A549 treated with CORT108297 at 1 μM for 4 hours (cell line): Measurements from ENCODE around the gene RASAL3. TPM values are rescaled to one million over a fixed set of nuclear protein-coding genes. Genes with fewer than 3 reads are reported as not detected.

Experiments used
- total RNA-seq: library from RNA; stranded (reverse); fragments of 200-300 nt; extraction: Qiagen RNA extraction; gene quantifications from 5 replicates; pipeline ENCODE4 v1.2.3, GENCODE V29; 2022

Gene RASAL3
- total RNA-seq, result not detected in 5 replicates

DNA sequence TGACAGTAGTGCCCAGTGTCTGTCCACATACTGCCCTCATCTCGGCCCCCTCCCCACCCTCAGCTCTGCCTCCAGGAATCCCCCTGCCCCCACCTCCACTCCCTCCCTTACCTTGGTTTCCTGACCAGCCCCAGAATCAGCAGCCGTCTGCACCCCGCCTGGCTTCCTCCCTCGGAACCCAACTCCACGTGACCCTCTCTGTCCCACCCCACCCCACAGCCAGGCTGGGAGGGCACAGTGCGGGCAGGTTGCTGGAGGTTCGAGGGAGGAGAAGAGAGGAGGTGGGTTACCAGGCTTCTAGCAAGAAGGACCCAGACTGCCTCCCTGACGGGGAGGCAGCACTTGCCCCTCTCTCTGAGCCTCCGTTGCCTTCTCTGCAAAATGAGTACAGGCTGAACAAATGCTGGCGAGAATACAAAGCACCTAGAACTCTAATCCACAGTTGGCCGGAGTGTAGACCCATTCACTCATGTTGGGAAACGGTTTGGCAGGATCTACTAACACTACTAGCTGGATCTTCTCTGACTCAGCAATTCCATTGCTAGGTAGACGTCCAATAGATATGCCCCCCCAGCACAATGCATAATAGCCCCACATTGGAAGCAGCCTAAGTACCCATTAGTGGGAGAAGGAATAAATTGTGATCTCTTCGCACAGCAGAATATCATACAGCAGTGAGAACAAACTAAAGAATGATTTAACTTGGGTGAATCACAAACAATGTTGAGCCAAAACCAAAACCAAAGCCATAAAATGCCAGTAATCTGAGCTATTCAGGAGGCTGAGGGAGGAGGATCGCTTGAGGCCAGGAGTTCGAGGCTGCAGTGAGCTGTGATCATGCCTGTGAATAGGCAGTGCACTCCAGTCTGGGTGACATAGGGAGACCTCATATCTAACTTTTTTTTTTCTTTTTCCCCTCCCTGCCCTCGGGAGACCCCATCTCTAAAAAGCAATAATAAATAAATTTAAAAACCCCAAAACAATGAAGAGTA, at the start of gene RASAL3:
Gene RASAL3 (minus strand): TSS at position 151 of the 992 bp plus-strand sequence. CDS start 186 bp downstream, outside the sequence.

DNA sequence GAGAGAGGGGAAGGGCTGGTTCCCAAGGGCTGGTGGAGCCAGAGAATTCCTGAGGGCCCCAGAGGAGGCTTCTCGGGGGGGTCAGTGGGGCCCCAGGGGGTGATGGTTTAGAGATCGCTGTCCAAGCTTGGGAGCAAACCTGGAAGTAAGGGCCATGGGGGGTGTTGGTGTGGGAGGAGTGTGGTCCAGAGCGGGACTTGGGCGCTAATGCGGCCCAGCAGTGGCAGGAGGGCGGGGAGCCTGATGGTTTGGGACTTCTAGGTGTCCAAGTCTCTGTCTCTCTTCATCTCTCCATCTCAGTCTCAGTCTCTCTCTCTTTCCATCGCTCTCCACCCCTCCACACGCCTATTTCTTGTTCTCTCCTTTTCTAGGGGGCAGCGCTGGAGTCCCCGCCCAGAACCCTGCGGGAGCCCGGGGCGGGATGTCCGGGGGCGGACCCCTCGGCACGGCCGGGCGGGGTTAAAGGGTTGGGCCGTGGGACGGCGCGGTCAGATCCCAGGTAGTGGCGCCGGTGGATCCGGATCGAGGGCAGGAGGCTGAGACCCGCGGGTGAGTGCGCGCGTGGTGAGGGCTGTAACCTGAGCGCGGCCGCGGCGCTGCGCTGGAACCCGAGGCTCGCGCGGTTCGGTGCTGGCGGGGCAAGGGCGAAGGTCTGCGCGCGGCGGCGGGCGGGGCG, 43.8 kb upstream of the RASAL3 start, which contains the start of gene CYP4F22:
Gene CYP4F22 (plus strand): TSS at position 491 of the 676 bp plus-strand sequence. CDS start 16,812 bp downstream, outside the sequence.

DNA sequence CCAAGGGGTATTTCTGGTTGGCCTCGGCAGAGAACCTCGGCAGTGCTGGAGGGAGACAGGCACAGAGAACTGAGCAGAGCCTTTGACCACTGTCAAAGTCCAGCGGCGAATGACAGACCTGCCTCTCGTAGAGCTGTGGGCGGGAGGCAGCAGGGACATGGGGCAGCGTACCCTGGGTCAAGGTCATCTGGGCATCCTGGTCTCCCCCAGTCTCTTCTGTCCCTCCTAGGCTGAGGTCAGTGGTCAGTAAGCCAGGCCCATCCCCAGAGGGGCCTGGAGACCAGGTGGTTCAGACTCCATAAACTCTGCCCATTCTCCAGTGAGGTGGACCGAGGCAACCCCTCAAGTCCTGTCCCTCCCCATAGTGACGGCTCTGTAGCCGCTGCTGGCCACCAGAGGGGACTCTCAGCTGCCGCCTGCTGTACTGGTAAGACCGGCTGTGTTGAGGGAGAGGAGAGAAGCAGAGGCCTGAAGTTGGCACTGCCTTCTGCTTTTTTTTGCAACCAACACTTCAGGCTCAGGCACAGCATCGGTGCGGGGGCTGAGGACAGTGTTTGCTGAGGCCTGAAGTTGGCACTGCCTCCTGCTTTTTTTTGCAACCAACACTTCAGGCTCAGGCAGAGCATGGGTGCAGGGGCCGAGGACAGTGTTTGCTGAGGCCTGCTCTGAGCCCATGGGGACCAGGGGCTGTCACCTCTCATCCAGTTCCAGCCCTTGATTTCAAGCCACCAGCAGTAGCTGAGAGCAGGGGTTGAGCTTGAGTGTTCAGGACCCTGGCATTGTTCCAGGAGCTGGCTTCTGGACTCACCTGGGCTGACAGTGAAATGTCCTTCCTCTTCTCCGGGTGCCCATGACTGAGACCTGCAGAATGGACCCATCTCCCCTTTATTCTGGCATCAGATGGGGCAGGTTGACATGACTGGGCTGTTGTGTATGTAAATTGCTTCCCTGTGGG, 15.3 kb upstream of the RASAL3 start, which contains the start of gene PGLYRP2:
Gene PGLYRP2 (minus strand): TSS at position 111 of the 955 bp plus-strand sequence. CDS start 130 bp downstream, outside the sequence.

DNA sequence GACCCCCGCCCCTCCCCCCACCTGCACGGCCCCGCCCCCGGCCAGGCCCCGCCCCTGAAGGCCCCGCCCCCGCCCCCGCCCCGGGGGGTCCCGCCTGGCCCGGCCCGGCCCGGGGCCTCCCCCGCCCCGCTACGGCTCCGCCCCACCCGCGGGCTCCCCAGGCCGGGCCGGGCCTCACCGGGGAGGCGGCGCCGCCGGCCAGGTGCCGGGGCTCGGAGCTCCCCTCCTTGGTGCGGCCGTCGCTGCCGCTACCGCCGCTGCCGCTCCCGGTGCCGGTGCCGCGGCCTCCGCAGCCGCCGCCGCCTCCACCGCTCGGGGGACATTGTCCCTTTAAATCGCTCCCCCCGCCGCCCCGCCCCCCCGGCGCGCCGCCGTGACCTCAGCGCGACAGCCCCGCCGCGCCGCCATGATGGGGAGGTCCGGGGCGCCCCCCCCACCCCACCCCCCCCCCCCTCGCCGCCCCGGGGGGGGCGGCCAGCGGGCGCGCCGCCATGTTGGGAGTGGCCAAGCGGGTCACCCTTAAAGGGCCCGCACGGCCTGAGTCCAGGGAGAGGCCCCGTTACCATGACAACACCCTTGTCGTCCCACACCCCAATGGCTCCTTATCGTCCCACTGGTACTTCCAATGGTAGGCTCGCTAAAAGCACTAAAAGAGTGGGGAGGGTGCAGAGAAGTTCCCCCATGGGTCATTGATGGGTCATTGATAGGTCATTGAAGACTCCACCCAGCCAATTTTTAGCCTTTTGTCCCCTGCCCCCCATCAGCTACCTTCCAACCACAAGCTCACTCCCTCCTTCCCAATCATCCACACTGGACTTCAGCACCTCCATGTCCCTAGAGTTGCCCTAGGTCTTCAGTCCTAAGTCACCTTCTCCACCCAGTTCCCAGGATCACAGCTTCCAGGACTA, 14.5 kb downstream of the RASAL3 start, which contains the start of gene WIZ:
Gene WIZ (minus strand): TSS at position 337 of the 908 bp plus-strand sequence. CDS start 1,649 bp downstream, outside the sequence.

DNA sequence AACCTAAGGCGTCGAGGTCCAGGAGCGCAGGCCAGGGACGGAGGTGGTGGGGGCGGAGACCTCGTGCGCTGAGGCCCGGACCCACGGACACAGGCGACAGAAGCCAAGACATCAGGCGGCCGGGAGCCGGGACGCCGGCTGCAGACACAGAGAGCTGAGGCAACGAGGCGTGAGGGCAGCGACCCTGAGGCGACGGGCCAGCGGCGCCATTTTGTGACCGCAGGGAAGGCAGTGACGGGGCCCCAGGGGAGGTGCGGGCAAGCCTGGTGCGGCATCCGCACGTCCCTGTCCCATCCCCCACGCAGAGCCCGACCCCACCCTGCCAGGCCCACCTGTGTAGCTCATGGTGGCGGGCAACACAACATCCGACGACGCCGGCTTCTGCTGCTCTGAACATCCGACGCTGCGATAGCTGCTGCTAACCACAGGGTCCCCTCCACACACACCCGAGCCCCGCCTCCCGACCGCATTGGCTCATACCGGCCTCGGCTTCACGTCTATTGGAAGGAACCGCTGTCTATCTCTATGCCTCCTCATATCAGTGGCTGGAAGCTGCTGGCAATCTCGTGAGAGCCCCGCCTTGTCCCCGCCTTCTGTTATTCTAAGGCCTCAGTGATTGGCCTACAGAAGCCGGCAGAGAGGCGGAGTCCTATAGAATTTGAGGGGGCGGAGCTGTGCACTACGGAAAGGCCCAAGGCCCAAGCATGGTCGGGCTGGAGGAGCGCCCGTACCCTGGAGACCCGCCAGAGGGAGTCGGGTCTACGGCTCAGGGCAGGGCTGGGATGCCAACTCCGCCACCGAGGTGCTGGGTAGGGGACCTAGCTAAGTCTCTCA, 45.5 kb downstream of the RASAL3 start, which contains the start of gene AKAP8L:
Gene AKAP8L (minus strand): TSS at position 410 of the 834 bp plus-strand sequence. CDS start 65 bp downstream, at position 345.

Other genes starting within 250 kb of the RASAL3 start
- gene EPHX3, start 232.1 kb downstream of the RASAL3 start, total RNA-seq, result 0.06 to 0.12 TPM (median 0.07 TPM) in 3 of 5 replicates, not detected in the others
- gene BRD4, start 132.0 kb downstream of the RASAL3 start, total RNA-seq, result 22.5 to 29.3 TPM (median 27.4 TPM) in 5 replicates
- 16.3 to 18.9 TPM (median 17.9 TPM) in 5 replicates for gene AKAP8, start 84.8 kb downstream of the RASAL3 start, total RNA-seq
- gene AKAP8L, start 45.6 kb downstream of the RASAL3 start, total RNA-seq, result 35.9 to 41.3 TPM (median 37.9 TPM) in 5 replicates
- gene WIZ, start 14.6 kb downstream of the RASAL3 start, total RNA-seq, result 14.4 to 24.0 TPM (median 22.8 TPM) in 5 replicates
- 0.05 TPM in 1 of 5 replicates, not detected in the others for gene PGLYRP2, start 15.0 kb upstream of the RASAL3 start, total RNA-seq
- gene CYP4F22, start 44.0 kb upstream of the RASAL3 start, total RNA-seq, result 0.06 to 0.09 TPM (median 0.08 TPM) in 5 replicates
- gene CYP4F8, start 150.7 kb upstream of the RASAL3 start, total RNA-seq, result not detected in 5 replicates
- 1.8 to 3.0 TPM (median 2.3 TPM) in 5 replicates for gene CYP4F3, start 176.4 kb upstream of the RASAL3 start, total RNA-seq
- 1.4 to 2.0 TPM (median 1.7 TPM) in 5 replicates for gene CYP4F12, start 208.5 kb upstream of the RASAL3 start, total RNA-seq